ENCODE data around the gene KCMF1. TPM values are rescaled to one million over a fixed set of nuclear protein-coding genes. Genes with fewer than 3 reads are reported as not detected.
A peak's percentile ranks its signal among the peaks of the same experiment; 100 is the strongest.

KCMF1 gene
- polyA plus RNA-seq, 1 of the 3 experiments (the other 2 are of a cell fraction): 37.0 TPM

- TF ChIP-seq USF2 (IDR thresholded peaks at IDR 0.05; ENCODE audit: borderline replicate concordance, low read depth, low read length): no peak
- no peak for TF ChIP-seq RAD21 (IDR thresholded peaks at IDR 0.05; ENCODE audit: low read length)
Measured at GRCh38 chr2:85063981-85064599, 93.1 kb downstream of the KCMF1 start (continued).

- Histone ChIP-seq H3K9me3 (no peaks in the 10 kb centered on the region), H2AFZ (ENCODE audit: low read depth) (no peak overlapping the region), H3K27ac (ENCODE audit: low read depth in 2 of 2, low read length in 1 of 2) (no peak overlapping the region), H3K79me2 (ENCODE audit: insufficient read depth) (no peaks in the 10 kb centered on the region), H3K4me3 (ENCODE audit: low read depth in 2 of 2, low read length in 1 of 2) (no peak overlapping the region), H3F3A (replicated peaks; ENCODE audit: insufficient read depth) (no peaks in the 10 kb centered on the region), H4K20me1 (ENCODE audit: insufficient read depth) (no peaks in the 10 kb centered on the region), H3K4me2 (no peak overlapping the region), H3K27me3 (ENCODE audit: insufficient read depth) (no peaks in the 10 kb centered on the region), H3K9me2 (no peaks in the 10 kb centered on the region), H3K9ac (no peak overlapping the region), H3K36me3 (replicated peaks in 1 of 2; ENCODE audit: control insufficient read depth in 1 of 2, insufficient read depth in 2 of 2, low read length in 1 of 2) (no peaks in the 10 kb centered on the region), H3K4me1 (ENCODE audit: control insufficient read depth in 1 of 2, insufficient read depth in 2 of 2, low read depth in 1 of 2, low read length in 1 of 2) (peaks cover 0 to 16% of the 10 kb centered on the region in 2 experiments; a peak in 1 of 4 replicates)
- ChIA-PET POLR2A (interaction anchor here (1.1 kb wide), 1 partner anchor 220 kb away, joined by 3 read pairs; no protein-coding TSS in a partner anchor), CTCF (interaction anchor here (0.7 to 11.7 kb wide), 20 partner anchors 12 to 244 kb away, joined by 3 to 230 read pairs (median 12); partner anchors contain the start of gene TCF7L1)
- WGBS (ENCODE audit: low lambda C conversion rate): 61% methylated on average over 13 of the region's 14 CpGs
- DNase-seq: peak; percentile 73
- TF ChIP-seq RCOR1 (IDR thresholded peaks at IDR 0.05; ENCODE audit: low read length) (peak; percentile 56; the same call in 1 of the 2 replicates), GABPA (IDR thresholded peaks at IDR 0.05; ENCODE audit: low read depth) (no peak), POLR2AphosphoS5 (IDR thresholded peaks at IDR 0.05; ENCODE audit: low read depth, low read length) (no peak), RAD21 (IDR thresholded peaks at IDR 0.05; ENCODE audit: low read length) (no peak), NRF1 (IDR thresholded peaks at IDR 0.05; ENCODE audit: low read depth, low read length) (no peak), TCF12 (IDR thresholded peaks at IDR 0.05) (peak; percentile 51), EP300 (IDR thresholded peaks at IDR 0.05; ENCODE audit: borderline replicate concordance in 1 of 2, low read depth in 1 of 2, low read length in 1 of 2) (peak in 1 of 2 experiments; percentile 79; a peak in 2 of 4 replicates), TAF1 (IDR thresholded peaks at IDR 0.05; ENCODE audit: borderline replicate concordance, low read depth, low read length) (no peak), MAX (IDR thresholded peaks at IDR 0.05; ENCODE audit: low read depth) (no peak), TEAD4 (IDR thresholded peaks at IDR 0.05; ENCODE audit: borderline replicate concordance, insufficient read depth) (no peak), NFIC (IDR thresholded peaks at IDR 0.05; ENCODE audit: borderline replicate concordance) (no peak), ELF1 (IDR thresholded peaks at IDR 0.05) (no peak), MXI1 (IDR thresholded peaks at IDR 0.05; ENCODE audit: low read depth, low read length) (no peak), RXRA (IDR thresholded peaks at IDR 0.05; ENCODE audit: borderline replicate concordance, low read depth) (no peak), FOXM1 (IDR thresholded peaks at IDR 0.05; ENCODE audit: low read depth) (no peak), USF1 (IDR thresholded peaks at IDR 0.05; ENCODE audit: borderline replicate concordance, low read depth) (no peak), SMC3 (IDR thresholded peaks at IDR 0.05; ENCODE audit: low read depth, low read length) (no peak), MEF2A (IDR thresholded peaks at IDR 0.05; ENCODE audit: borderline replicate concordance, low read depth) (no peak), USF2 (IDR thresholded peaks at IDR 0.05; ENCODE audit: borderline replicate concordance, low read depth, low read length) (no peak), JUND (IDR thresholded peaks at IDR 0.05) (no peak), CHD2 (IDR thresholded peaks at IDR 0.05; ENCODE audit: low read length, partially characterized antibody) (peak; percentile 28)
- TF ChIP-seq, protein P1, sequence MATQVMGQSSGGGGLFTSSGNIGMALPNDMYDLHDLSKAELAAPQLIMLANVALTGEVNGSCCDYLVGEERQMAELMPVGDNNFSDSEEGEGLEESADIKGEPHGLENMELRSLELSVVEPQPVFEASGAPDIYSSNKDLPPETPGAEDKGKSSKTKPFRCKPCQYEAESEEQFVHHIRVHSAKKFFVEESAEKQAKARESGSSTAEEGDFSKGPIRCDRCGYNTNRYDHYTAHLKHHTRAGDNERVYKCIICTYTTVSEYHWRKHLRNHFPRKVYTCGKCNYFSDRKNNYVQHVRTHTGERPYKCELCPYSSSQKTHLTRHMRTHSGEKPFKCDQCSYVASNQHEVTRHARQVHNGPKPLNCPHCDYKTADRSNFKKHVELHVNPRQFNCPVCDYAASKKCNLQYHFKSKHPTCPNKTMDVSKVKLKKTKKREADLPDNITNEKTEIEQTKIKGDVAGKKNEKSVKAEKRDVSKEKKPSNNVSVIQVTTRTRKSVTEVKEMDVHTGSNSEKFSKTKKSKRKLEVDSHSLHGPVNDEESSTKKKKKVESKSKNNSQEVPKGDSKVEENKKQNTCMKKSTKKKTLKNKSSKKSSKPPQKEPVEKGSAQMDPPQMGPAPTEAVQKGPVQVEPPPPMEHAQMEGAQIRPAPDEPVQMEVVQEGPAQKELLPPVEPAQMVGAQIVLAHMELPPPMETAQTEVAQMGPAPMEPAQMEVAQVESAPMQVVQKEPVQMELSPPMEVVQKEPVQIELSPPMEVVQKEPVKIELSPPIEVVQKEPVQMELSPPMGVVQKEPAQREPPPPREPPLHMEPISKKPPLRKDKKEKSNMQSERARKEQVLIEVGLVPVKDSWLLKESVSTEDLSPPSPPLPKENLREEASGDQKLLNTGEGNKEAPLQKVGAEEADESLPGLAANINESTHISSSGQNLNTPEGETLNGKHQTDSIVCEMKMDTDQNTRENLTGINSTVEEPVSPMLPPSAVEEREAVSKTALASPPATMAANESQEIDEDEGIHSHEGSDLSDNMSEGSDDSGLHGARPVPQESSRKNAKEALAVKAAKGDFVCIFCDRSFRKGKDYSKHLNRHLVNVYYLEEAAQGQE (IDR thresholded peaks at IDR 0.05; ENCODE audit: low read depth, low read length): no peak
- TF ChIP-seq, protein P2, sequence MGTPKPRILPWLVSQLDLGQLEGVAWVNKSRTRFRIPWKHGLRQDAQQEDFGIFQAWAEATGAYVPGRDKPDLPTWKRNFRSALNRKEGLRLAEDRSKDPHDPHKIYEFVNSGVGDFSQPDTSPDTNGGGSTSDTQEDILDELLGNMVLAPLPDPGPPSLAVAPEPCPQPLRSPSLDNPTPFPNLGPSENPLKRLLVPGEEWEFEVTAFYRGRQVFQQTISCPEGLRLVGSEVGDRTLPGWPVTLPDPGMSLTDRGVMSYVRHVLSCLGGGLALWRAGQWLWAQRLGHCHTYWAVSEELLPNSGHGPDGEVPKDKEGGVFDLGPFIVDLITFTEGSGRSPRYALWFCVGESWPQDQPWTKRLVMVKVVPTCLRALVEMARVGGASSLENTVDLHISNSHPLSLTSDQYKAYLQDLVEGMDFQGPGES (IDR thresholded peaks at IDR 0.05; ENCODE audit: low read depth, low read length): no peak
Measured at GRCh38 chr2:85064927-85065577, 94.1 kb downstream of the KCMF1 start.
